ENCODE data around the gene NHERF2.

The NHERF2 gene

DNA sequence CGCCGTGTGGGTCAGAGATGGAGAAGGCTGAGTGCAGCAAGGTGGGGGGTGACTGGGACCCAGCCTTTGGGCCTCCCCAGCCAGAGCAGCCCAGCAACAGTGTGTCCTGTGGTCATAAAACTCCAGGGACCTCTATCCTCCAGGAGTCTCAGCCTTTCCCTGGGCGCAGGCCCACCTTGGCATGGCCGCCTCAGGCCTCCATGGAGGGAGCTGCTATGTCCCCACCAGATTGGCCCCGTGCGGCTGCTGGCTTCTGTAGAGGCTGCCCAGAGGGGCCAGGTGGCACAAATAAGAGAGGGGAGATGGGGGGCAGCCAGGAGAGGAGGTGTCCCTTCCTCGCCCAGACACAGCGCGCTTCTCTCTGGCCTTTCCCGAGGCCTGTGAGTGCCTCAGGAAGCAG, 39.5 kb upstream of the NHERF2 start:
- no peaks in the 10 kb centered on the region; the same call in 1 of the 2 replicates for H3K36me3 ChIP-seq (ENCODE audit: insufficient read depth, low read length)
- H3K4me1 ChIP-seq (ENCODE audit: insufficient read depth, low read length, poor library complexity, severe bottlenecking), result no peaks in the 10 kb centered on the region
- no peaks in the 10 kb centered on the region for H3K9me3 ChIP-seq (ENCODE audit: insufficient read depth, low read depth, low read length)
- TF ChIP-seq EZH2phosphoT487 (IDR thresholded peaks at IDR 0.05; ENCODE audit: borderline replicate concordance), result no peak
- TF ChIP-seq, protein P1, sequence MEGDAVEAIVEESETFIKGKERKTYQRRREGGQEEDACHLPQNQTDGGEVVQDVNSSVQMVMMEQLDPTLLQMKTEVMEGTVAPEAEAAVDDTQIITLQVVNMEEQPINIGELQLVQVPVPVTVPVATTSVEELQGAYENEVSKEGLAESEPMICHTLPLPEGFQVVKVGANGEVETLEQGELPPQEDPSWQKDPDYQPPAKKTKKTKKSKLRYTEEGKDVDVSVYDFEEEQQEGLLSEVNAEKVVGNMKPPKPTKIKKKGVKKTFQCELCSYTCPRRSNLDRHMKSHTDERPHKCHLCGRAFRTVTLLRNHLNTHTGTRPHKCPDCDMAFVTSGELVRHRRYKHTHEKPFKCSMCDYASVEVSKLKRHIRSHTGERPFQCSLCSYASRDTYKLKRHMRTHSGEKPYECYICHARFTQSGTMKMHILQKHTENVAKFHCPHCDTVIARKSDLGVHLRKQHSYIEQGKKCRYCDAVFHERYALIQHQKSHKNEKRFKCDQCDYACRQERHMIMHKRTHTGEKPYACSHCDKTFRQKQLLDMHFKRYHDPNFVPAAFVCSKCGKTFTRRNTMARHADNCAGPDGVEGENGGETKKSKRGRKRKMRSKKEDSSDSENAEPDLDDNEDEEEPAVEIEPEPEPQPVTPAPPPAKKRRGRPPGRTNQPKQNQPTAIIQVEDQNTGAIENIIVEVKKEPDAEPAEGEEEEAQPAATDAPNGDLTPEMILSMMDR (conservative IDR thresholded peaks at IDR 0.05; ENCODE audit: low read length), result no peak
- H4K20me1 ChIP-seq (ENCODE audit: insufficient read depth, low read length, poor library complexity, severe bottlenecking), result no peaks in the 10 kb centered on the region
- H3K9me2 ChIP-seq (replicated peaks; ENCODE audit: low read depth, low read length), result no peaks in the 10 kb centered on the region
- H2AFZ ChIP-seq (ENCODE audit: low read length), result no peak overlapping the region
- no peak overlapping the region for H3K4me3 ChIP-seq (ENCODE audit: low read length, poor library complexity, severe bottlenecking)
- H3F3A ChIP-seq (ENCODE audit: low read depth), result no peaks in the 10 kb centered on the region
- H3K9ac ChIP-seq (ENCODE audit: low read depth, low read length, poor library complexity, severe bottlenecking), result no peak overlapping the region
- no peaks in the 10 kb centered on the region for H3K27me3 ChIP-seq (ENCODE audit: insufficient read depth, low read length, poor library complexity, severe bottlenecking)
- H3K4me2 ChIP-seq (ENCODE audit: low read depth, low read length, poor library complexity, severe bottlenecking), result no peak overlapping the region
- H3K79me2 ChIP-seq (ENCODE audit: insufficient read depth, low read length), result peaks cover 21% of the 10 kb centered on the region

DNA sequence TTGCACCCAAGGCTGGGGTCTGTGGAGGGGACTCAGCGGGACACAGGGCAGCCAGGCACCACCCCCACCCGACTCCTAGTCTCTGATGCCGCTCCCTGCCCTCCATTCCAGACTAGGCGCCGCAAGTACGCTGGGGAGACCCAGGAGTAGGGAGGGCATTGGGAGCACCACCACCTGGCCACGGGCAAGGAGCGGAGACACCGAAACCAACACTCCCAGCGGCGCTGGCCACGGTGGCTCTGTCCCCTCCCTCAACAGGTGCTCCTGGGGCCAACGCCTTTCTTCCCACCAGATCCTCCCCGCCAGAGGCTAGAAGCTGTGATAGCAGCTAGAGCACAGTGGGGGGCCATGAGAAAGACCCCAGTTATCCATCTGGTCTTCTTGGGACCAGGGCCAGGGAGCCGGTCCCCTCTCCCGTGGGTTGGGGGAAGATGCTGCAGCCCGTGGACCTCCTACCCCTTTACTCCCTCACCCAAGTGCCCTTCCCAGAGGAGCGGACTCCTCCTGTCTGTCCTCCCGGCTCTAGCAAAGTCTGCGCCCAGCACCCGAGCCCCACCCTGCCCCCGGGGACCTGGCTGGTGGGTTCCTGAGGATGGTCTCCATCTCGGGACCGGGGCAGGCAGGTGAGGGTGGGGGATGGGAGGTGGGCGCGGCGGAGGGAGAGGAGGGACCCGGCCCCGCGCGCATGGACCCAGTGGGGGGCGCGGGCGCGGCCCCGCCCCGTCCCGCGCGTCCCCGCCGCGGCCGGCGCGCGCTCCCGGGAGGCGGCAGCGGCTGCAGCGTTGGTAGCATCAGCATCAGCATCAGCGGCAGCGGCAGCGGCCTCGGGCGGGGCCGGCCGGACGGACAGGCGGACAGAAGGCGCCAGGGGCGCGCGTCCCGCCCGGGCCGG, 37.2 kb upstream of the NHERF2 start, which contains the start of gene SYNGR3:
SYNGR3 (plus strand) TSS at position 762 of the 892 bp plus-strand sequence. CDS start 133 bp downstream, outside the sequence.
- Histone ChIP-seq H3F3A (ENCODE audit: low read depth) (no peaks in the 10 kb centered on the region), H3K4me3 (ENCODE audit: low read length, poor library complexity, severe bottlenecking) (no peak within 1 kb of the TSS)
- TF ChIP-seq, protein P1 (conservative IDR thresholded peaks at IDR 0.05; ENCODE audit: low read length), result no peak

DNA sequence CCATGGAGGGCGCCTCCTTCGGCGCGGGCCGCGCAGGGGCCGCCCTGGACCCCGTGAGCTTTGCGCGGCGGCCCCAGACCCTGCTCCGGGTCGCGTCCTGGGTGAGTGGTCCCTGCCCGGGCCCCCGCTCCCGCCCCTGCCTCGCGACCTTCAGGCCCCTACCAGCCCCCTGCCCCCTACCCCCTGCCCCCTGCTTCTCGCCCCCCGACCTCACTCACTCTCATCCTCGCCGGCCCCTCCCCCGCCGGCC, 36.7 kb upstream of the NHERF2 start:
- Histone ChIP-seq H3K4me2 (ENCODE audit: low read depth, low read length, poor library complexity, severe bottlenecking) (no peak overlapping the region), H4K20me1 (ENCODE audit: insufficient read depth, low read length, poor library complexity, severe bottlenecking) (no peaks in the 10 kb centered on the region), H3K9ac (ENCODE audit: low read depth, low read length, poor library complexity, severe bottlenecking) (no peak overlapping the region), H3K9me3 (ENCODE audit: insufficient read depth, low read depth, low read length) (no peaks in the 10 kb centered on the region), H3K4me1 (ENCODE audit: insufficient read depth, low read length, poor library complexity, severe bottlenecking) (no peaks in the 10 kb centered on the region), H3K79me2 (ENCODE audit: insufficient read depth, low read length) (peaks cover 13% of the 10 kb centered on the region), H2AFZ (ENCODE audit: low read length) (no peak overlapping the region), H3K9me2 (replicated peaks; ENCODE audit: low read depth, low read length) (no peaks in the 10 kb centered on the region), H3K27me3 (ENCODE audit: insufficient read depth, low read length, poor library complexity, severe bottlenecking) (no peaks in the 10 kb centered on the region), H3F3A (ENCODE audit: low read depth) (no peaks in the 10 kb centered on the region), H3K36me3 (ENCODE audit: insufficient read depth, low read length) (no peaks in the 10 kb centered on the region; the same call in 1 of the 2 replicates), H3K4me3 (ENCODE audit: low read length, poor library complexity, severe bottlenecking) (no peak overlapping the region)
- TF ChIP-seq, protein P1 (conservative IDR thresholded peaks at IDR 0.05; ENCODE audit: low read length), result no peak
- no peak for TF ChIP-seq EZH2phosphoT487 (IDR thresholded peaks at IDR 0.05; ENCODE audit: borderline replicate concordance)

More for the DNA sequence above, 37.2 kb upstream of the NHERF2 start, which contains the start of gene SYNGR3:
- H2AFZ ChIP-seq (ENCODE audit: low read length), result no peak within 1 kb of the TSS
- H3K27me3 ChIP-seq (ENCODE audit: insufficient read depth, low read length, poor library complexity, severe bottlenecking), result no peaks in the 10 kb centered on the region
- no peaks in the 10 kb centered on the region; the same call in 1 of the 2 replicates for H3K36me3 ChIP-seq (ENCODE audit: insufficient read depth, low read length)
- no peaks in the 10 kb centered on the region for H4K20me1 ChIP-seq (ENCODE audit: insufficient read depth, low read length, poor library complexity, severe bottlenecking)
- no peaks in the 10 kb centered on the region for H3K9me3 ChIP-seq (ENCODE audit: insufficient read depth, low read depth, low read length)
- no peaks in the 10 kb centered on the region for H3K9me2 ChIP-seq (replicated peaks; ENCODE audit: low read depth, low read length)
- H3K4me1 ChIP-seq (ENCODE audit: insufficient read depth, low read length, poor library complexity, severe bottlenecking), result no peaks in the 10 kb centered on the region
- no peak within 1 kb of the TSS for H3K9ac ChIP-seq (ENCODE audit: low read depth, low read length, poor library complexity, severe bottlenecking)
- H3K79me2 ChIP-seq (ENCODE audit: insufficient read depth, low read length), result peaks cover 19% of the 10 kb centered on the region
- H3K4me2 ChIP-seq (ENCODE audit: low read depth, low read length, poor library complexity, severe bottlenecking), result no peak within 1 kb of the TSS

Data from Loucy (cell line).